ENCODE data around the gene SF3B1. TPM values are rescaled to one million over a fixed set of nuclear protein-coding genes. Genes with fewer than 3 reads are reported as not detected.

The SF3B1 gene
- total RNA-seq, 1 donor = 253 TPM

DNA sequence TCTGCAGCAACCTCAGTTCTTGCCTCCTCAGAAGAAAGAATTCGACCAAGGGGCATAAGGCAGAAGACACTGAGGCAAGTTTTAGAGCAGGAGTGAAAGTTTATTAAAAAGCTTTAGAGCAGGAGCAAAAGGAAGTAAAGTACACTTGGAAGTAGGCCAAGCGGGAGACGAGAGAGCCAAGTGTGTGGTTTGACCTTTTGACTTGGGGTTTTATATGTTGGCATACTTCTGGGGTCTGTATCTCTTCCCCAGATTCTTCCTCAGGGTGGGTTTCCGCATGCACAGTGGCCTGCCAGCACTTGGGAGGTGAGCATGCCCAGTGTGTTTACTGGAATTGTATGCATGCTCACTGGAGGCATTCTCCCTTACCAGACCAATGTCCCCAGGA, 64.9 kb downstream of the SF3B1 start:
- no peak overlapping the region for H3K4me2 ChIP-seq (ENCODE audit: insufficient read depth, low read length)
- H3K27me3 ChIP-seq (ENCODE audit: insufficient read depth, low read length) = no peaks in the 10 kb centered on the region
- no peak for DNase-seq (ENCODE audit: insufficient read length, low spot score, missing footprints)
- no peak overlapping the region for H2AFZ ChIP-seq (ENCODE audit: low read length)
- TF ChIP-seq, protein P1, sequence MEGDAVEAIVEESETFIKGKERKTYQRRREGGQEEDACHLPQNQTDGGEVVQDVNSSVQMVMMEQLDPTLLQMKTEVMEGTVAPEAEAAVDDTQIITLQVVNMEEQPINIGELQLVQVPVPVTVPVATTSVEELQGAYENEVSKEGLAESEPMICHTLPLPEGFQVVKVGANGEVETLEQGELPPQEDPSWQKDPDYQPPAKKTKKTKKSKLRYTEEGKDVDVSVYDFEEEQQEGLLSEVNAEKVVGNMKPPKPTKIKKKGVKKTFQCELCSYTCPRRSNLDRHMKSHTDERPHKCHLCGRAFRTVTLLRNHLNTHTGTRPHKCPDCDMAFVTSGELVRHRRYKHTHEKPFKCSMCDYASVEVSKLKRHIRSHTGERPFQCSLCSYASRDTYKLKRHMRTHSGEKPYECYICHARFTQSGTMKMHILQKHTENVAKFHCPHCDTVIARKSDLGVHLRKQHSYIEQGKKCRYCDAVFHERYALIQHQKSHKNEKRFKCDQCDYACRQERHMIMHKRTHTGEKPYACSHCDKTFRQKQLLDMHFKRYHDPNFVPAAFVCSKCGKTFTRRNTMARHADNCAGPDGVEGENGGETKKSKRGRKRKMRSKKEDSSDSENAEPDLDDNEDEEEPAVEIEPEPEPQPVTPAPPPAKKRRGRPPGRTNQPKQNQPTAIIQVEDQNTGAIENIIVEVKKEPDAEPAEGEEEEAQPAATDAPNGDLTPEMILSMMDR (IDR thresholded peaks at IDR 0.05; ENCODE audit: extremely low read depth, low read depth, low read length) = no peak
- H3K36me3 ChIP-seq (ENCODE audit: insufficient read depth, low read length) = no peaks in the 10 kb centered on the region
- no peak overlapping the region for H3K27ac ChIP-seq (ENCODE audit: low read depth, low read length)
- H4K20me1 ChIP-seq (ENCODE audit: insufficient read depth, low read length) = no peaks in the 10 kb centered on the region
- no peak overlapping the region for H3K4me3 ChIP-seq (ENCODE audit: insufficient read depth, low read length)
- H3K79me2 ChIP-seq (ENCODE audit: insufficient read depth, low read length) = no peaks in the 10 kb centered on the region
- no peaks in the 10 kb centered on the region for H3K9me3 ChIP-seq (ENCODE audit: low read depth, low read length)
- H3K4me1 ChIP-seq (ENCODE audit: insufficient read depth, low read length) = peaks cover 9% of the 10 kb centered on the region

DNA sequence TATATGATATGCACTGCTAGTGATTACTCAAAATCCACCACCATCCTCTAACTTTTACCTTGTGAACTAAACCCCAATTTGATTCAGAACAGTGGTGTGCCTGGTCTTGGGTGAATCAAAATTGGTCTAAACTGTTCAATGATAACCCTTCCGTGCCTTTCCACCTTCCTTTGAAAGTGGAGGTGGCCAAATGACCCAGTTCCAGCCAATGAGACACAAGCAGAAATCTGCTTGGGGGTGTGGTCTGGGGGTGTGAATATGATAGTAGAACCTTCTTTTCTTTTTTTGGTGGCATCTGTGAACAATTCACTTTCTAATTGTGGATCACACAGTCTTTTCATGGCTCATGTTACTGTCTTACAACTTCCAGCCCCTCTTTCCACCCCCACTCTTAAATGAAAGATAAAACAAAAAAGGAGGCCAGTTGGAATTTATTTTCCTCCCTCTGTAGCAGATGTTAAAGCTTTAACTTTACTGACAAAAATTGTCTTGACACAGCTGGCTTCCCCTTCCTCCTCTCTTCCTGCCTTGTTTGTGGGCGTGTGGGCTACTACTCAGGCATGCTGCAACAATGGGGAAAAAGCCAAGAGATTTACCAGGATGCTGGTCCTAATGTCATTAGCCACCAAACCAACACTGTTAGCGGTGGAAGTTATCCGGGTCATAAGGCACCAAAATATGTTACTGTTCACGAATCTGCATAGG, 65.4 kb downstream of the SF3B1 start:
- H3K4me1 ChIP-seq (ENCODE audit: insufficient read depth, low read length) = peaks cover 9% of the 10 kb centered on the region
- no peaks in the 10 kb centered on the region for H3K9me3 ChIP-seq (ENCODE audit: low read depth, low read length)
- TF ChIP-seq, protein P1 (IDR thresholded peaks at IDR 0.05; ENCODE audit: extremely low read depth, low read depth, low read length) = no peak
- H3K27ac ChIP-seq (ENCODE audit: low read depth, low read length) = no peak overlapping the region
- no peaks in the 10 kb centered on the region for H4K20me1 ChIP-seq (ENCODE audit: insufficient read depth, low read length)
- no peaks in the 10 kb centered on the region for H3K36me3 ChIP-seq (ENCODE audit: insufficient read depth, low read length)
- DNase-seq (ENCODE audit: insufficient read length, low spot score, missing footprints) = no peak
- H2AFZ ChIP-seq (ENCODE audit: low read length) = no peak overlapping the region
- H3K27me3 ChIP-seq (ENCODE audit: insufficient read depth, low read length) = no peaks in the 10 kb centered on the region
- no peaks in the 10 kb centered on the region for H3K79me2 ChIP-seq (ENCODE audit: insufficient read depth, low read length)
- H3K4me3 ChIP-seq (ENCODE audit: insufficient read depth, low read length) = no peak overlapping the region
- H3K4me2 ChIP-seq (ENCODE audit: insufficient read depth, low read length) = no peak overlapping the region

DNA sequence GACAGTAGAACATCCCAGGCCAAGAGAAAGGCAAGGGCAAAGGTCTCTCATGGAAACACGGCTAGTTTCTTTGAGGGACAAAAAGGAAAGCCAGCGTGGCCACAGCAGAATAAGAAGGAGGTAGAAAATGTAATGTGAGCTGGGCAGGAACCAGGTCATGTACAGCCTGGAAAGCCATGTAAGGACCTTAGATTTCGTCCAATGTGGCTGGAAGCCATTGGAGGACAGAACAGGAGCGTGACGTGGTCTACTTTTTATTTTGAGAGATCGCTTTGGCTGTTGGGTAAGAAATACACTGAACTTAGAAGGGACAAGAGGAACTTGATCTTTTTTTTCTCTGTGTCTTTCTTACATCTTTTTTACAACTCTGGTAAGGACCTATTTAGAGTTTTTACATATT, 66.4 kb downstream of the SF3B1 start:
- peaks cover 9% of the 10 kb centered on the region for H3K4me1 ChIP-seq (ENCODE audit: insufficient read depth, low read length)

DNA sequence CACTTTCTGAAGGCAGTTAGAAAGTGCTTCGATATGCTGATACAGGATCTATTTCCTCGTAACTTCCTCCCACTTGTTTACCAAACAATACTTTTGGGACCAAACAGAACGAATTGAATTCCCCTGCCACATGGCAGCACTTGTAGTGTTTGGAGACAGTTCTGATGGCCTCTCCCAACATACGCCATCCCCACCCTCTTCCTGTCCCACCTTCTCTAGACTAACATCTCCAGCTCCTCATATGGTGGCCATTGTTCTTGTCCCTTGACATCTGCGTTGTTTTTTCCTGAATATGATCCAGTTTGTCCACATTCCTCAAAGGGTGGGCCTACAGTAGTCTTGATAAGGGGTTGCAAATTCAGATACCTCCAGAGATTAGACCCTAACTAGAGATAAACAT, 70.8 kb downstream of the SF3B1 start:
- TF ChIP-seq, protein P1 (IDR thresholded peaks at IDR 0.05; ENCODE audit: extremely low read depth, low read depth, low read length) = no peak
- Histone ChIP-seq H3K27ac (ENCODE audit: low read depth, low read length) (no peak overlapping the region), H2AFZ (ENCODE audit: low read length) (no peak overlapping the region), H3K79me2 (ENCODE audit: insufficient read depth, low read length) (no peaks in the 10 kb centered on the region), H3K36me3 (ENCODE audit: insufficient read depth, low read length) (no peaks in the 10 kb centered on the region), H3K4me1 (ENCODE audit: insufficient read depth, low read length) (peaks cover 4% of the 10 kb centered on the region), H3K9me3 (ENCODE audit: low read depth, low read length) (no peaks in the 10 kb centered on the region), H3K4me3 (ENCODE audit: insufficient read depth, low read length) (no peak overlapping the region), H3K4me2 (ENCODE audit: insufficient read depth, low read length) (no peak overlapping the region), H3K27me3 (ENCODE audit: insufficient read depth, low read length) (no peaks in the 10 kb centered on the region), H4K20me1 (ENCODE audit: insufficient read depth, low read length) (no peaks in the 10 kb centered on the region)
- DNase-seq (ENCODE audit: insufficient read length, low spot score, missing footprints) = no peak

More for the DNA sequence above, 66.4 kb downstream of the SF3B1 start:
- Histone ChIP-seq H4K20me1 (ENCODE audit: insufficient read depth, low read length) (no peaks in the 10 kb centered on the region), H3K27ac (ENCODE audit: low read depth, low read length) (no peak overlapping the region), H3K4me2 (ENCODE audit: insufficient read depth, low read length) (no peak overlapping the region), H3K79me2 (ENCODE audit: insufficient read depth, low read length) (no peaks in the 10 kb centered on the region), H3K36me3 (ENCODE audit: insufficient read depth, low read length) (no peaks in the 10 kb centered on the region), H3K27me3 (ENCODE audit: insufficient read depth, low read length) (no peaks in the 10 kb centered on the region), H3K9me3 (ENCODE audit: low read depth, low read length) (no peaks in the 10 kb centered on the region), H3K4me3 (ENCODE audit: insufficient read depth, low read length) (no peak overlapping the region), H2AFZ (ENCODE audit: low read length) (no peak overlapping the region)
- TF ChIP-seq, protein P1 (IDR thresholded peaks at IDR 0.05; ENCODE audit: extremely low read depth, low read depth, low read length) = no peak
- no peak for DNase-seq (ENCODE audit: insufficient read length, low spot score, missing footprints)

Measured in osteoblast (primary cell).